CD4-positive, alpha-beta T cell treated with Interleukin-1 beta for 1 hour (primary cell): Measurements from ENCODE around the gene HOXB6.

ENCODE experiments used
- DNase-seq, 2 donors: peaks; one replicate each; pipeline ENCODE4 v3.0.0-alpha.2; 2020 to 2022

Gene HOXB6

DNA sequence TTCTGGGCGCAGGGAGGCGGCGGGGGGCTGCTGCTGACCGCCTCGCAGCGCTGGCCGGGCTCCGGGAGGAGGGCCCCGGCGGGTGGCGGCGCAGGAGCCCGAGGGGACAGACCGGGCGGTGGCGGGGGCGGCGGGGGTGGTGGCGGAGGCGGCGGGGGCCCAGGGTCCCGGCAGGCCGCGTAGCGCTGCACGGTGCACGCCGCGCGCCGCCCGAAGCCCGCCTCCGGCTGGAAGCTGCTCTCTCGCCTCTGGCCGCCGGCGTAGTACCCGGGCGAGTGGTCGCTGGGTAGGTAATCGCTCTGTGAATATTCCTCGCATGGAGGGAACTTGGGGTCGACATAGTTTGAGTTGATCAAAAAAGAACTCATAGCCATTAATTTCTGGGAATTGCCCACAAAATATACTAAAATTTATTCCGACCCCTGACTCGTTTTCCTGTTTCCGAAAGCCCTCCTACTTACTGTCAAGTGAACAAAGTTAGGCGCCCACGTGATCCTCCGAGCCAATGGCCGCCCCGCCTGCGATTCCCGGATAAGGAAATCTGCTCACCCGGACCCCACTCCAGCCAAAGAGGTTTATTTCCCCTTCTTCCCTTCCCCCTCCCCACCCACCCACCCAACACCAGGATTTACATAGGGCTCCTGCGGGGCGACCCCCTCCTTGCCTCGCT, 26.7 kb downstream of the HOXB6 start, which contains the start of gene HOXB4:
HOXB4 (minus strand) TSS at position 405 of the 670 bp plus-strand sequence; CDS start at position 374, 31 bp downstream.
- peak; percentile 51 to 73 for DNase-seq

DNA sequence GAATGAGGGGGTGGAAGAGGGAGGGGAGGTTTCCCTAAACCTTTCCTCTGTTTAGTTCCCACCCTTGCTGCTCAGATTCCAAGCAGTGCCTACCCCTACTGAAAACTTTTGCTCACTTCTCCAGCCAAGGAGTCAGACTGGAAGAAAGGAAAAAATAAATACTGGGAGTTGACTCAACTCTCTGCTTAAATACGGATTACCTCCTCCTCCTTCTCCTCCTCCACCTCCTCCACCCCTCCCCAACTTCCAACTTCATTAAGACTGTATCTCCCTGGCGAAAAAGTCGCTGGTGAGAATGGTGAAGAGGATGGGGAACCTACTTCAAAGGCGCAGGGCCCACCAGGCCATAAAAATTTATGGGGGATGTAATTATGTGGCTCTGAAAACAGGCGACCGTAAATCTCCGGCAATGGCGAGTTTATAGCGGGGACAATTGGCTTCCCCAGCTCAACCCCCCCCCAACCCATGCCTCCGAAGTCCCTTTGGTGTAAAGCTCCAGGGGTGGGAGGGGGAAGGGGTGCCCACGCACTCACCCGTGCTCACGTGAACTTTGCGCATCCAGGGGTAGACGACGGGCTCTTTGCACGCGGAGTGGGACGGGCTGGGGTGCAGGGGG, 27.3 kb downstream of the HOXB6 start:
- DNase-seq: no peak

DNA sequence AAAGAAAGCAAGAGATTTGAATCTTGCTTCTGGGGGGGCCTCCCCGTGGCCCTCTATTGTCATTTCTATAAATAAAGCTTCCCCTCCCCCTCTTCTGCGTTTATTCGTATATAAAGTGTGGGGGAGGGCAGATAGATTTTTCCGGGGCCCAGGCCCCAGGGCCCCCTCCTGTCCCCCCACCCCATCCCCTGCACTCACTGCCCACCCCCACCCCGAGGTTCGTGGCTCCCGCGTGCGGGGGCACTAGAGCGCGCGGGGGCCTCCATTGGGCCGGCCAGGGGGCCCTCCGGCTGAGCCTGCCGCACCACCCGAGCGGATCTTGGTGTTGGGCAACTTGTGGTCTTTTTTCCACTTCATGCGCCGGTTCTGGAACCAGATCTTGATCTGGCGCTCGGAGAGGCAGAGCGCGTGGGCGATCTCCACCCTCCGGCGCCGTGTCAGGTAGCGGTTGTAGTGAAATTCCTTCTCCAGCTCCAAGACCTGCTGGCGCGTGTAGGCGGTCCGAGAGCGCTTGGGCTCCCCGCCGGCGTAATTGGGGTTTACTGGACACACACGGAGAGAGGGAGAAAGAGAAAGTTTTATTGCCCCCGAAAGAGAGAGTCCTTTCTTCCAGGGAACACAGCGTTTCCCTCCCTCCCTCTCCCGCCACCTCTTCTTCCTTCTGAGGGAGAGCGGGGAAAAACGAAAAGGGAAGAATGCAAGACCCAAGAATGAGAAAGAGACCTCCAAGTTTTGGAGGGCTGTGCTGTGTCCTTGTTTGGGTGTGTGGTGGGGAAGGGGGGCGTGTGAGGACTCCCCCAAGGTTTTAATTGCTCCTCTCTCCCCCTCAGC, 28.1 kb downstream of the HOXB6 start:
- no peak for DNase-seq

DNA sequence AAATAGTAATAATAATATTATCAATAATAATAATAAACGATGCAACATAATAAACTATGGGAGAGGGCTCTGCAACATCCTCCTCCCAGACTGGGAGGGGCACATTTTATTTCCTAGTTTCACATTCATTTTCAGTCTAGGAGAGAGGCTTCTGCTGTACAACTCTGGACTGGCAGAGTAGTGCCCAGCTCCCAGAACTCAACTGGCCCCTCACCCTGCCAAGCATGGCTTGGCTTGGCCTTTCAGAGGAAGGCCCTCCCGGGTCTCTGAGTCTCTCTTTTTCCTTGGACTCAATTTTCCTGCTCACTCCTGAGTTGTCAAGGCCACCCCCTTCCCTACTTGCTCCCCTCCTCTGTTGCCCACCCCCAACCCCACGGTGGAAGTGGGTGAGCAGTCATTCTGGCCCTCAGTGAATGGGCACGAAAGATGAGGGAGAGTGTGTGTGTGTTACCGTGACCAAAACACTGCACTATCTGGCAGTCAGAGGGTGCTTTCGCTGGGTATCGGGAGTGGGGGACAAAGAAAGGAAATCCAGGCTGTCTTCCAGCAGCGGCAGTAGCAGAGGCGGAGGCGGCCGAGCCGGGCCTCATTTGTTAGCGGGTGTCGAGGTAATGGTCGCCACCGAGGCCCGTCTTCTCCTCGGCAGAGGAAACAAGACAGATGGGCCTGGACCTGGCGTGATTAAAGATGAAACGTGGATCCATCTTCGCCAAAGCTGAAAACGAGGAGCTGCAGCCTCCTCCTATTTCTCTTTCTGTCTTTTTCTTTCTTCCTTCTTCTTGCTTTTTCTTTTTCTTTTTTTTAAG, 28.9 kb downstream of the HOXB6 start:
- DNase-seq: no peak

DNA sequence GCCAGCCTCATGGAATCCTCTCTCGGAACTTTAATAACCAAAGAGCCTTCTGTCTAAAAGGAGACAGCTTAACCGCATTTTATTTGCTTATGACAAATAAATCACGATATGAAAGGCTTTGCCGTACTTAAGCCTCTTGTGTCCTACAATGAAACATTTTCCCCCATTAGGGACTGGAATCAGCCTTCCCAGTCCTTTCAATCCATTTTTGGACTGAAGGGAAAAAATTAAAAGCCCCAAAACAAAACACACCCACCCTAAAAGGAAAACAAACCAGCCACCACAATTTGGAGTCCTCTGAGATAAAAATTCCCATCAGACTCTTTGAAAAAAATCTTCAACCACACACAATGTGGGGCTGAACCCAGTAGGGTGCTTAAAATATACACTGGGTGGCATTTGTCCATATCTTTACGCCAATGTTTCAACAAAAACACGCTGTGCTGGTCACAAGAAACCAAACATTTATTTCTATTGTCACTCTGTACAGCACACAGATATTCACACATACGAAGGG, 29.7 kb downstream of the HOXB6 start:
- no peak for DNase-seq

DNA sequence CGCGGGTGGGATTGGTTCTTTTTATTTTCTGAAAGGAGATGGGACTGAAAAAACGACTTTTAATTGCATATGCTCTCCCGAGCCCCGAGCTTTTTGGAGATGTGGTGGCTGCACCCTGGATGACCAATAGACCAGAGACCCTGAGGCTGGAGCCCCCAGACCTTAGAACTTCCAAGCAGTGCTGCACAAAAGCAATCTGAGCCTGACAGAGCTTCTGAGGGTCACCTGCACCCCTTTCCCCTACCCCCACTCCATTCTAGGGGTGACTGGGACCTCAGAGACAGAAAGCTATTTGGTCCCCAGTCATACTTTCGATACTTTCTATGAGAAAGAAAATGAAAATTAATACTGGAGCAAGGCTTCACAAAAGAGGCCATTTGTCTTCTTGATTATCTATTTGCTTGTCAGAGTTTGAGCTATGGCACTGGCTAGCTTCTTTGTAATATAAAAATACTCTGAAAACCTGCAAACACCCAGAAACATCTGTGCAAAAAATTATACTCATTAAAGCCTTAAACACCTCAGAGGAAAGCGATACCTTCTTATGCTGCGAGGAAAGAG, 30.2 kb downstream of the HOXB6 start:
- no peak for DNase-seq

DNA sequence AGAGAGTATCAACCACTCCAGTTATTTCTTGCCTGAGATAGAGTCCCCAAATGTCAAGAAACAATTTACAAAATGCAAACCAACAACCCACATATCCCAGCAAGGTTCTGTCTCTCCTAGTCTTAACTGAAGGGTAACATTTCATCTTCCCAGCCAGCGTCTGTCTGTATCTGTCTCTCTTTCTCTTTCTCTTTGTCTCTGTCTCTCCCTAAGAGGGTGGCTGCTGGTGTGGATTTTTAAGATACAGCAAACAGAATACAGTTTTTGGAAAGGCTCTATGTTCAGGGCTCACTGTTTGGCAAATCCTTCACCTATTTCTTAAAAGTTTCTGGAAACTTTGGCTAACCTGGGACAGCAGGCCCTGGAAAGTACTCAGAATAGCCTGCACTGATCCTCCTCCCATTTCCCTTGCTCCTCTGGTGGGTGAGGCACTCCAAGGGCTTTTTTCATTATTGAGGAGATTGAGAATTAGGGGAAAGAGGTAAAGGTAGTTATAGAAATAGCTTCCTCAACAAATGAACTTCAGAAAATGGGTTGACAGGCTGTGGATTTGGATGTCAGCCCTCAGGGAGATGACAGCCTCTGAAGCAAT, 32.9 kb downstream of the HOXB6 start:
- DNase-seq: no peak

DNA sequence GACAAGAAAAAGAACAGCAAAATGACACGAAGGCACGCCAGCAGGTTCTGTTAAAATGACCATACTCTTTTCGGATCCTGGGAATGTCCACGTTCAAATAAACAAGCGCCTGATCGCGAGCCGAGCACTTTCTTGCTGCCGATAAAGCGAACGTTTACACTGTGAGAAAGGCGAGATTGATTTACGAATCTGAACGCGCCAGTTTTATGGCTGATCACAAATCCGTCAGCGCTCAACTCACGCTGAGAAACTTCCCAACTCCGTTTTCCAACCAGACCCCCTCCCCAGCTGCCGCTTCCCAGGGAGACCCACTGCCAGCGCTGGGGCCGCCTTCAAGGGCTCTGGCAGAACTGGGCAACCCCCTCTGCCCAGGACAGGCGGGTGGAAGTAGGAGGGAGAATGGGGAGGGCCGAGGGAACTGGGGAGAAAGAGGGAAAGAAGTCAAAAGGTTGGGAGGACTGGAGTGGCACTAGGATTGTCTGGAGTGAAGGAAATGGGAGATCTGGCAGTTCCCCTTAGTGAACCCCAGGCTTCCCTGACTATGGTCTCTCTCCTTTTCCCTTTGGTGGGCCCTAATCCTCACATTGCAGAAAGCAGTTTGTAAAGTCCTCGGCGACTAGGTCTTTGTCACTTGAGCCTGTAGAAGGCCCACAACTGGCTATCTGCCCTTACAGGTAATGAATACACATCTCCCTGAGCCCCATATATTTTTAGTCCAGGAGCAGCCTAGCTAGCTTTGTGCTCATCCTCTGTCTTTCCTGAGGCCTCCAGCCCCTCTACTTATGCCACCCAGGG, 33.6 kb downstream of the HOXB6 start:
- no peak for DNase-seq

DNA sequence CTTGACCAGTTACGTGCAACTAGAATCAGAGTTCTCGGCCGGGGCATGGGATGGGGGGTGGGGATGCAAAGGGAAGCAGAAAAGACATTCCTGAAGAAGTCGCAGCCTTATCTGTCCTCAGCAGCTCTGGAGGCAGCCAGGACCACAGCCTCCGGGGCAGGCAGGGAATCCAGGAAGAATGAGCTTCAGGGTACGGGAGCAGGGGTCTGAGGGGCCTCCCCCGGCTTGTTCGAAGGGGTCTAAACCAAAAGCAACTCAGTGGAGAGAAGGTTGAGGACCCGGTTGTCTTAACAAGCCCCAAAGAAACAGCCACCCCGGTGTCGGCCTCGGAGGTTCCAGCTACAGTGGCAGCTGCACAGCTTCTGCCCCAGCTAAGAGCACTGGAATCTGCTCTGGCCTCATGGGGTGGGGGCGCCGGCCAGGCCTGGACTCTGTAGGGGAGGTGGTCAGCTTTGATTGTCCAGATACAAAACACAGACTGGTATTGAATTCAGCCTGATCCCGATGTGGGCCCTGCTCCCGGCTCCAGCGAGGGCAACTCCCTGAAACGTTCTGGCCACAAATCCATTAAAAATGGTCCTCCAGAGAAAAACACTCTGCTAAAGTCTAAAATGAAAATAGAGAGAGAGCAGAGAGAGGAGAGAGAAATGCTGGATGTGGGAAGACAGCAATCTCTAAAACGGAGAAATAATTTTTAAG, 34.3 kb downstream of the HOXB6 start:
- DNase-seq: no peak

DNA sequence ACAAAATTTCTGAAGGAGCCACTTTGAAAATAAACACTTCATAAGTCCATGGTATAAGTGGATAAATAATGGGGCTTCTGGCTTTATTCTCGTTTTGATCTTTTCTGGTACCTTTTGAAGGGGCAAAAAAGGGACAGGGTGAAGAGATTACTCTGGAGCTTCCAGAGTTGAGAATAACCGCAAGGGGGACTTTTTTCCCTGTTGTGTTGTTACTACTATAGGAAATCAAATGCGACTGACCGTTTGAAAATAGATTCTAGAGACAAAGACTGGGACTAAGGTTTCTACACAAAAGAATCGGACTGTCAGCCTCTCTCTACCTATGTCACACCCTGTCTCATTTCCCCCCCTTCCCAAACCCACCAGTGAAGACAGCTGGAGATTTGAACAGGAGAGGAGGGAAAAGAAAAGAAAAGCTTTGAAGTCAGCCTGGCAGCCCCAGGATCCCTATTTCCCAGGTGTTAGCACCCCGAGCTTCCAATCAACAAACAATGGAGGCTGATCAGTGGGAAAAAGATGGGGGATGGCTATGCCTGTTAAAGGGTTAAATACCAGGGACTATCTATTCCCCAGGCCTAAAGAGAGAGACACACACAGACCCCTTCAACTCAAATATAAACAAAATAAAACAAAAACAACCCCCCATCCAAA, 35.0 kb downstream of the HOXB6 start:
- no peak for DNase-seq

DNA sequence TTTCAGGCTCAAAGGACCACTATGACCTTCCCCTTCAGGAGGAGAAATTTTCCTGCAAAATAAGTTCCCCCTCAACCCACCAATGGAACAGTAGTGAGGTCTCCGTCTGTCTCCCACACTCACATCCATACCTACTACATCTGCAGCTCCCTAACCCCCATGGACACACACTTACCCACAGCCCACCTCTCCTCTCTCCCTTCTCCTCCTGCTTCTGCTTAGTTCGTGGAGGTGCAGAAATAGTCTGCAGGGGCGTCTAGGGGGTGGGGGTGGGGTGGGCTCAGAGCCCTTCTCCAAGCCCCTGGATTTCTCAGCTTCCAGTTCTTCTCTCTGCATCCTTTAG, 35.6 kb downstream of the HOXB6 start:
- DNase-seq: no peak

DNA sequence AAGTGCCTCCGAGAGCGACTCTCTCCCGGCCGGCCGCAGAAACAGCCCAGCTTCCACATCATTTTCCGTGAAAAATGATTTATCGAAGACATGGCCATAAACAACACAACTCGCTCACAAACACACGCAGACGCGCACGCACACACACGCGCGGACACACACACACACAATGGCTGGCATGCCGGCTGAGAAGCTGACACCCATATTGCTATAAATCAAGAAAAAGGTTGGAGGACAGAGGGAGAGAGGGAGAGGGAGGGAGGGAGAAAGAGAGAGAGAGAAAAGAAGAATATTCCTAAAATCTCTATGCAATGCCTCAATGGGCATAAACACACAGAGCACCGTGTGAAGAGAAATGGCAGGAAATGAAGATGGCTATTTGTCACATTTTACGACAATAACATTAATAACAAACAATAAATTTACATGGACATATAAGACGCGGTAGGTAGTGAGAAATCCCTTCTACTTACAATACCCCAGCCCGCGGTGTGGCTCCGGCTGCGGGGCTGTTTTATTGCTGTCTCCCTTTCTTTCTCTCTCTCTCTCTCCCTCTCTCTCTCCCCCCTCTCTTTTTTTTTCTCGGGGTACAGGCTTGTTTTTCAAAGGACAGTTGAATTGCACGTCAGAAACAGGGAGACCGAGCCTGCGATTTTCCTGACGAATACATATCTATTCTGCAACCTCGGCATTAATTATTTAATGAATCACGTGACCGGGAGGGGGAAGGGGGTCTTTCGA, 36.1 kb downstream of the HOXB6 start:
- no peak for DNase-seq

DNA sequence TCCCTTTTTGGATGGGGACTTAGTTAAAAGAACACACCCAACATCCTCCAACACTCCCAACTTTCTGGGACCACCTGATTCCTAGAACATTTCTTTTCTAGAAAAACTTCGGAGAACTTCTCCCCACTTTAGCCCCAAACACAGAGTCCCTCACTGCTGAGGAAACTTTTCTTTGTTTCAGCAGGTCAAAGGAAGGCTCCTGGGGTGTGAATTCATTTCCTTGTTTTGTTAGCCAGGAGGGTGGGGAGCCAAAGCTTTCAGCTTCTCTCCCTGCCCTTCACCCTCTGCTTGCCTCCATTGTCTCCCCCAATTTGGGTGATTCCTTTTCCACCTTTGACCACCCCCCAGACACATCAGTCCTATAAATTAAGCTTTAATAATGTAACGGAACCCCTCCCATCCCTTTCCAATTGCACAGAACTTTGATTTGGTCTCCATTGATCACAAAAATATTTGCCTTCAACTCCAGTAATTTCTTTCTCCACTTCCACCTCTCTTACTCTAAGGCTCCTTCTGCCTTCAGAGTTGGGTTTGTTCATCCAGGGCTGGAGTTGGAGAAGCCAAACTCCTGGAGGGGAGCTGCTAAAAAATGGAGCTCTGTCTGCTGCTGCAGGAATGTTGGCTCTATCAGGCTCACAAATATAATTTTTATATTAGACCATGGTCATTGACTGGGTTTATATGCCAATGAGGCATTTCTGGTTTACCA, 37.0 kb downstream of the HOXB6 start:
- no peak for DNase-seq

DNA sequence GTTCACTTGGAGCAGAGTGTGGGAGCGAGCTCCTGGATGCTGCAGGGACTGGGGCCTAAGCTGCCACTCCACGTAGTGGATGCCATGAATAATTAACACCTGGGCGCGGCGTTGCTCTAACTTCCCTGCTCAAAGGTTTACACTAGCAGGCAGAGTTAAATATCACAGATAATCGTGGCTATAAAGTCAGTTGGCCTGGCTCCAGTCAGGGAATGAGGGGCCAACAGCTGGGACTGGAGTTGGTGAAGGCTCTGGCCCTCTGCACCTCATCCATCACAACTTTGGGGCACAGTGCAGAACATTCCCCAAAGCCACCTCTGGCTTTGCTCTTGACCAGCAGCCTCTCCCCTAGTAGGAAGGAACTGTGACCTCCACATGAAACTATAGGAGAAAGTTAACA, 37.6 kb downstream of the HOXB6 start:
- no peak for DNase-seq

DNA sequence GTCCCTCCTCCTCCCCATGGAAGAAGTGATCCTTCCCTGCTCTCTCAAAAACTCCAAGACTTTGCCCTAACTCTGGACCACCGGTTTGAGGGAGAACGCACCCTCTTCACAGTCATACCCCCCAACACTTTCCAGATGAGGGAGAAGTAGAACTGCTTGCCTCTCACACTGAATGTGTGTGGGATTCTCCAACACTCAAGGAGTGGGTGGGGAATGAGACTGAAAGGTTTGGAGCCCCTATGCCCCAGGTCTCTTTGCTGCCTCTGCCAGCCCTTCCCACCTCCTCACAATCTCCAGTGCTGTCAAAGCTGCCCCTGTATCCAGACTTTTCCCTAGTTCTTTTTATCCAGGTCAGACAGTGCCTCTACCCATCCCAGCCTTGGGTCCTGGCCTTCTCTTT, 38.1 kb downstream of the HOXB6 start:
- no peak for DNase-seq

DNA sequence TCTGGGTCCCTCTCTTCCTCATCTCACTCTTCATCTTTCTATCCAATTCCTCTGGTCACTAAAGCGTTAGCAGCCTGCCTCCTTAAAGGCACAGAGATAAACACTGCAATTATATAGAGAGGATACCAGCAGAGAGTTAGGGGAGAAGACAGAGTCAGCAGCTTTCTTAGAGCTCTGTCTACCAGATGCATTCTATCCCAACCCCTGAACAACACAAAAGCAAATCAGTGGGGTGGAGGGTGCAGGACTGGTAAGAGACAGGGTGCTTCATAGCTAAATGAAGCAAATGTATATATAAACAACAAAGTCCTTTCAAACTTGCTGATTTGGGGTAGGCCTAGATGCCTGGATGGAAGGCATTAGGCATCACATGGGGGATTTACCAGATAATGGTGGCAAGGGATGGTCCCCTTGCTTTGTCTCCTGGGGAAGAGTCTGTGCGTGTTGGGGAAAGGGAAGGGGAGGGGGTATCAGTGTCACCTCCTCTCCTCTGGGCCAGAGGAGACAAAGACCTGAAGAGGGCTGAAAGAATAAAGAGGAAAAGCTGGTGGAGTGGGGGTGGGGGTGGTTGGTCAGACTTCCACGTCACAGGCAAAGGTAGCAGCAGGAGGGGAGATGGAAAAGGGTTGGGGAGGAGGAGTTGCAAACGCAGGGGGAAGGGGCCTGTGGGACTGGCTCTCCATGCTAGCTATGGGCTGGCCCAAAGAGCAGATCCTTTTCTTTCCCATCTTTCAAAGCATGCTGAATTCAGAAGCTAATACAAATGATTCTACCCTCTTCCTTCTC, 38.7 kb downstream of the HOXB6 start:
- DNase-seq: no peak

DNA sequence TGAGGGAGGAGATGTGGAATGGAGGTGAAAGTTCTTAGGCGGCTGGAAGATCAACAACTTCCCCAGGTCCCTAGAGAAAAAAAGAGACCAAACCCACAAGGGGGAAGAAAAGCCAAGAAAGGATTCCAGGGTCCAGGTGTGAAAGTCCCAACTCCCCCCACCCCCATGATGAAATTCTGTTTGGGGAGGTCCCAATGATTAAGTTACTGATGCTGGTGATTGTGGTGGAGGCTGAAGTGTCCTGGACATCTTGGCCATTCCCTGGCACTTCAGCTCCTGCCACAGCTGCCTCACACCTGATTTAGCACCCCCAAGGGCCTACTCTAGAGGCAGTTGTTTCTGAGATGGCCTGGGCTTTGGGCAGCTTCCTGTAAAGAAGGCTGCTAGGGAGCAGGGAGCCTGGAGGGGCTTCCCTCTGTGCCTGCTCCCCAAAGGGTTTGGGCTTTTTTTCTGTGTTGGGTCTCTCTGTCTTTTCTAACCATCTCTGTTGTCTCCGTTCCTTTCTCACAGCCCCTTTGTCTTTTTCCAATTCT, 39.7 kb downstream of the HOXB6 start:
- DNase-seq: no peak
